HFF-Myc (cell line): Measurements from ENCODE around the gene NOTCH4.

Experiments
- DNase-seq: peaks from one replicate; pipeline ENCODE4 v3.0.0-alpha.2; 2011; ENCODE audit warnings: low read depth; ENCODE audit errors: extremely low read depth
- H3K4me3 ChIP-seq: replicated peaks from 2 replicates; pipeline ENCODE4 v1.5.1; 2011; ENCODE audit warnings: low read depth, mild to moderate bottlenecking, control low read depth, low read length
- TF ChIP-seq, protein P1 (sequence below): IDR thresholded peaks from 2 replicates; pipeline ENCODE4 v1.5.1; 2012; ENCODE audit warnings: mild to moderate bottlenecking, low read depth, low read length, control low read depth; ENCODE audit errors: missing control alignments

The NOTCH4 gene

DNA sequence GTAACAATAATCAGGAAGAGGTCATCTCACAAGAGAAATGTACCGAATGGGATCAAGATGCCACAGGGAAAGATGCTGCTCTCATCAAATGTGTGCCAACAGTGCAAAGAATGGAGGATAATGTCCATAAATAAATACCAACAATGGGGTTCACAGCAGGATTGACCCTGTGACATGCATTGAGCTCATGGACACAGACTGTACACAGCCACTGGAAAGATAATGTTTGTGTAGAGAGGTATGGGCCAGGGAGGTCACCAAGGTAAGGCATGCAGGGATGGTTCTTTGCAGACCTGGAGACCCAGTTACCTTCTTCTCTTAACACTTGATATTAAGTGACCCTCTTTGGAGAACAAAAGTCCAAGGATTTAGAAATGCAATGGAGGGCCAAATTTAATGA, 49.5 kb downstream of the NOTCH4 start:
- DNase-seq, result no peak
- H3K4me3 ChIP-seq, result peak overlapping the region; percentile 90
- TF ChIP-seq, protein P1, sequence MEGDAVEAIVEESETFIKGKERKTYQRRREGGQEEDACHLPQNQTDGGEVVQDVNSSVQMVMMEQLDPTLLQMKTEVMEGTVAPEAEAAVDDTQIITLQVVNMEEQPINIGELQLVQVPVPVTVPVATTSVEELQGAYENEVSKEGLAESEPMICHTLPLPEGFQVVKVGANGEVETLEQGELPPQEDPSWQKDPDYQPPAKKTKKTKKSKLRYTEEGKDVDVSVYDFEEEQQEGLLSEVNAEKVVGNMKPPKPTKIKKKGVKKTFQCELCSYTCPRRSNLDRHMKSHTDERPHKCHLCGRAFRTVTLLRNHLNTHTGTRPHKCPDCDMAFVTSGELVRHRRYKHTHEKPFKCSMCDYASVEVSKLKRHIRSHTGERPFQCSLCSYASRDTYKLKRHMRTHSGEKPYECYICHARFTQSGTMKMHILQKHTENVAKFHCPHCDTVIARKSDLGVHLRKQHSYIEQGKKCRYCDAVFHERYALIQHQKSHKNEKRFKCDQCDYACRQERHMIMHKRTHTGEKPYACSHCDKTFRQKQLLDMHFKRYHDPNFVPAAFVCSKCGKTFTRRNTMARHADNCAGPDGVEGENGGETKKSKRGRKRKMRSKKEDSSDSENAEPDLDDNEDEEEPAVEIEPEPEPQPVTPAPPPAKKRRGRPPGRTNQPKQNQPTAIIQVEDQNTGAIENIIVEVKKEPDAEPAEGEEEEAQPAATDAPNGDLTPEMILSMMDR, result no peak

DNA sequence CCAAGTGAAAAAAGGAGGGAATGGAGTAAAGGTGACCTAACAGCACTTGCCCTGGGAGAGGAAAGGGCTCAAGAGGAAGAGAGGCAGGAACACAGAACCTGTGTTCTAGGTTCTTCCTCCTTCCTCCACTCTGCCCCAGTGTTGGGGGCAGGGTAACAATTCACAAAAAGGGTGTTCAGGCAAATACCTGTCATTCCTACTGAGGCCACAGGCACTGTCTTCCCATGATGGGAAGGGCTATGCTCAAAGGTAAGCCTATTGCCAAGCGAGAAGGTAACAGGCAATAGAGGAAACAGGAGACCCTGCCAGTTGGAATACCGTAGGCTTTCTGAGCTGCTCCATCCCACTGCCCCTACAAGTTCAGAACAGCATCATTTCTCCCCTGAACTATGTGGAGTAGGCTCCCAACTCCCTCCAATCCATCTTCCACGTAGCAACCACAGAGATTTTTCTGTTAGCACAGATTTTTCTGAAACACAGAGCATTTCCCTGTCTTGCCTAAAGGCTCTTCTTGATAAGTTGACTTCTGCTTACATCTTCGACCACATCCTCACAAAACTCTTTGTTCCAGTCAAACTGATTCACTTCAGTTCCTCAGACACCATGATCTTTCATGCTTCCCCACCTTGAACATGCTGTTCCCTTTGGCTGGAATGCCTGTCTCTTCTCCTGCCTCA, 50.7 kb downstream of the NOTCH4 start:
- TF ChIP-seq, protein P1, result no peak
- no peak overlapping the region for H3K4me3 ChIP-seq
- DNase-seq, result no peak

DNA sequence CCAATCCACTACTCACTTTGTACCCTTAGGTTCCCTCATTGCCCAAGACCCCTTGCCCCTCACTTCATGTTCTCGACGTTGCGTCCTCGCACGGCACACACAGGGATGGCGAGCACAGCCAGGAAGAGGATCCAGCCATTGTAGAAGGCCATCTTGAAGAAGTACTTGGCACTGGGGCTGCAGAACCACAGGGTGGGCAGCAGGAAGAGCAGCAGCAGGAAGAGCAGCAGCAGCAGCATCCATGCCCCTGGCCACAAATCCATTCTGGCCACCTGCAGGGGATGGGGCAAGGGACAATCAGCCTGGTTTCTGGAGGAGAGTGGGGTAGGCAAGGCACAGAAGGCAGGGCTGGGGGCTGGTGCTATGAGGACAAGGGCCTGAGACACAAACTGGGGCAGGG, 52.6 kb downstream of the NOTCH4 start:
- TF ChIP-seq, protein P1, result no peak
- DNase-seq, result no peak
- no peak overlapping the region for H3K4me3 ChIP-seq

DNA sequence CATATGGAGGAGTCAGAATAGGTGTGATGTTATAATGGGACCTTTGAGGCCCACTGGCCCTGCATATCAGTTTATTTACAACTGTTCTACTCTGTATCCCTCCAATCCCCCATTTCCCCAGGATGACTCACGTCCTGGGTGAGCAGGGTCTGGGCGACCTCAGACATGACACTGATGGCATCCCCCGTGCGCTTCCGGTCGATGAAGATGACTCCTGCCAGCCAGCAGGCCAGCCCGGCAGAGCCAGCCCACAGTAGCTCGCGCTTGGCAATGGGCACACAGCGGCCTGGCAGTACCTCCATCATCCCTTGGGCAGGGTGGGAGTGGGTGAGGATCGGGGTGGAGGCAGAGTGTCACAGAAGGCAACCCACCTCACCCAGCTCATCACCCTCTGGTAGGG, 53.6 kb downstream of the NOTCH4 start:
- H3K4me3 ChIP-seq, result no peak overlapping the region
- DNase-seq, result no peak
- TF ChIP-seq, protein P1, result no peak

DNA sequence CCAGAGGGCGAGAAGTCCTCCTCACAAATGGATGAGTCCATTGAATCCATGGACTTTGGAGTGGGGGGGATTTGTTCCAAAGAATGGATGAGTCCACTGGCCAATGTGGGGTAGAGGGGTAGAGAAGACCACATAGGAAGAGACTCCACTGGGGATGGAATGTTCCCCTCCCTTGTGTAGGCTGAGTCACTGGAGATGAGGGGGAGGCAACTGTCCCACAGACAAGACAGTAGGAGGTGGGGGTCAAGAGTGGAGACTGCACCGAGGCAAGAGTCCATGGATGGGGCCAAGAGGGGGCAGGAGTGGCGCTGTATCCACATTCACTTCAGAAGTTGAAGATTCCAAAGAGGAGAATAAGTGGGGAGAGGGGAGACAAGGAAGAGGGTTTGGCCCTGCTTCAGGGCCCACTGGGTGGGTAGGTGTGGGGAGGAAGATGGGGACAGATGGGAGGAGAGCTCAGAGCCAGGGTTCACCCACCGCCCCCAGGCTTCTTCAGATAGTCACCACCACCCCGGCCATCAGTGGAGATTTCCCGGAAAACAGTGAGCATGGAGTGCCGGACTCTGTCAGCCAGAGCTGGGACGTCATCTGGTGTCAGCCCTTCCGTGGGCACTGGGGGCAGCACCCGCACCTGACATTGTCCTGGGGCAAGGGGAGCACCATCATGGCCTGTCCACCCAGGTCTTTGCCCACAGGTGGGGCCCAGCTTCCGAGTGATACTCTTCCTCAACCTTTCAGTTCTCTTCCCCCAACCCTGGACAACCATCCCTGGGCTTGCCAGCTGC, 54.9 kb downstream of the NOTCH4 start:
- no peak overlapping the region for H3K4me3 ChIP-seq
- TF ChIP-seq, protein P1, result no peak
- no peak for DNase-seq

DNA sequence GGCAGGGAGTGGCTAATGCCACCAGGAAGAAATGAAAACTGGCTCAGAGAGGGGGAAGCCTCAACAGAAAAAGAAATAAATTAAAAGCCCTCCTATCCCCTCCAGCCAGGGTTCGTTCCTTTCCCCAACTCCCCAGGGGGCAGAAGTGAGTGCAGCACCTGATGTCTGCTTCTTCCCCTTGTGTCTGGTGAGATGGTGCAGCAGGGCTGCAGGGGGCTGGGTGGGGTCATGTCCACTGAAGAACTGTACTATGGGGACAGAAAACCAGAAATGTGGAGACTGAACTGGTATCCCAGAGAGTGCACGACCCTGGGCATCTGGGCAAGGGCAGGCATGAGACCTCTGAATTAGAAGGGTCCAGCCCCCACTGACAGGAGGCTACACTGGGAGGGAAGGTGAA, 55.5 kb downstream of the NOTCH4 start:
- H3K4me3 ChIP-seq, result no peak overlapping the region
- TF ChIP-seq, protein P1, result no peak
- no peak for DNase-seq
